HG03469 (cell line): ENCODE data around the gene DCUN1D3.
"Not testable (repeated sequence)": the region's sequence is repeated elsewhere in the genome, so short reads cannot be mapped to it uniquely, and the experiment has no call there.

ENCODE experiments used
- ATAC-seq: cut with Tn5 transposase; IDR thresholded peaks from one replicate; pipeline ENCODE4 v1.9.1; 2021; ENCODE audit warnings: mild to moderate bottlenecking, moderate library complexity, moderate number of reproducible peaks; ENCODE audit not compliant: unreplicated experiment

DCUN1D3 gene, protein sequence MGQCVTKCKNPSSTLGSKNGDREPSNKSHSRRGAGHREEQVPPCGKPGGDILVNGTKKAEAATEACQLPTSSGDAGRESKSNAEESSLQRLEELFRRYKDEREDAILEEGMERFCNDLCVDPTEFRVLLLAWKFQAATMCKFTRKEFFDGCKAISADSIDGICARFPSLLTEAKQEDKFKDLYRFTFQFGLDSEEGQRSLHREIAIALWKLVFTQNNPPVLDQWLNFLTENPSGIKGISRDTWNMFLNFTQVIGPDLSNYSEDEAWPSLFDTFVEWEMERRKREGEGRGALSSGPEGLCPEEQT

DNA sequence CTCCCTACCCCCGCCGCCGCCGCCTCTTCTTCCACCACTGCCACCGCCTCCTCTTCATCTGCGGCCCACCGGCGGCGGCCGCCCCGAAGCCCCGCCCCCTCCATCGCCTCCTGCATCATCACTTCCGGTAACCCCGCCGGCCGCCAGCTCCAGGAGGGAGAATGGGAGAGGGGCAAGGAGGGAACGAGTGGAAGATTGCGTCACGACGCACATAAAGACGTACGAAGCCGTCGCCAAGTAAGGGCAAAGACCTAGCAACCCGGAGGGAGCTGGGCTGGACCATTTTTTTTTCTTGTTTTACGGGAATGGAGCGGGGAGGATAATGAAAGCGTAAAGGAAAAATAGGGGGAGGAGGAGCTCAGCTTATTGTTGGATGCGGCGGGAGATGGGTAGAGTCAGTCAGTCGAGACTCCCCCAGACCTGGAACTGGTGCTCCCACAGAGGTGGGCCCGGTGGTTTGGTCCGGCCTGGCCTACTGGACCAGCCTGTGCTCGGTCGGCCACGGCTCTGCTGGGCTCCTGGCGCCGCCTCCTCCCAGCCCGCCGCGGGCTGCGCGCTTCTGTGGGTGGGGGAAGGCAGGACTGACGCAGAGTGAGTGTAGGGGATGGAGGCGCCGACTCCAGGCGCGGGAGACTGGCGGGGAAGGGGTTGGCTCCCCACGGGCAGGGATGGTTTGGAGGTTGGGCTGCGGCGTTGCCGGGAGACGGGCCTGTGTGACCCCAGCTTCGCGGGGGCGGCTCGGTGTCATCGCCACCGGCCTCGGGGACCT lies at the start of gene DCUN1D3, which contains the start of gene LYRM1:
DCUN1D3 (minus strand) TSS at position 60 of the 769 bp plus-strand sequence. CDS start 37,820 bp downstream, outside the sequence.
LYRM1 (plus strand) TSS at position 473 of the 769 bp plus-strand sequence. CDS start 14,785 bp downstream, outside the sequence.
- ATAC-seq = peak; percentile 53

DNA sequence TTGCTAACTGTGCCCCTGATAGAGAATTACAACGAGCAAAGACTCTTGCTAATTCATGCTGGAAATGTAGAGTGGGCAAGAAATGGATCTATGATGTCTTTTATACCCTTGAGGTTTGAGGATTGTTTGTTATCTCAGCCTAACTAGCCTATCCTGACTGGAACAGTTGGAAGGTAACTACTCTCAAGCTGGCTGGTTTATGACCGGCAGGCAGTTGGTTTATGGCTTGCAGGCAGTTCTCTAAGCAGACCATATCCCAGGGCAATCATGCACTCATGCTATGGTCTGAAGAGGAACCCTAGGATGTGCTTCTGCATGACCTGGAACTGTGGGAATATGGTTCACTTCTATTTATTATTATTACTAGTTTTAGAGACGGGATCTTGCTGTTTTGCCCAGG lies 49.5 kb upstream of the DCUN1D3 start:
- no peak for ATAC-seq

DNA sequence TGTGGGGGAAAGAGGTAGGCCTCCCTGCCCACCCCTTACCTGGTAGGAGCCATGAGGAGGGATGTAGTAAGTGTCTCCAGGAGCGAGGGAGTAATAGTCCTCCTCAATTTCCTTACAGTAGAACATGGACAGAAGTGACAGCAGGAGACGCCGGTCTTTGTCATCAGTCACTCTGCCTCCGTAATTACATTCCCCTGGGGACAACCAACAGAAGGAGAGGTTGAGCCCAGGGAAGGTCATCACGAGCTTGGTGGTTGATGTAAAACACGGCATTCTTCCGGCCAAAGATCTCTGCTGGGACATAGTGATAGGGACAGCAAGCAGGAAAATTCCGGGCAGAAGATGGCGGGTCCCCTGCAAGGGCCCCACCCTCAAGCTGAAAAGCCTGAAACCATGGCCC lies 48.3 kb upstream of the DCUN1D3 start:
- ATAC-seq = no peak

DNA sequence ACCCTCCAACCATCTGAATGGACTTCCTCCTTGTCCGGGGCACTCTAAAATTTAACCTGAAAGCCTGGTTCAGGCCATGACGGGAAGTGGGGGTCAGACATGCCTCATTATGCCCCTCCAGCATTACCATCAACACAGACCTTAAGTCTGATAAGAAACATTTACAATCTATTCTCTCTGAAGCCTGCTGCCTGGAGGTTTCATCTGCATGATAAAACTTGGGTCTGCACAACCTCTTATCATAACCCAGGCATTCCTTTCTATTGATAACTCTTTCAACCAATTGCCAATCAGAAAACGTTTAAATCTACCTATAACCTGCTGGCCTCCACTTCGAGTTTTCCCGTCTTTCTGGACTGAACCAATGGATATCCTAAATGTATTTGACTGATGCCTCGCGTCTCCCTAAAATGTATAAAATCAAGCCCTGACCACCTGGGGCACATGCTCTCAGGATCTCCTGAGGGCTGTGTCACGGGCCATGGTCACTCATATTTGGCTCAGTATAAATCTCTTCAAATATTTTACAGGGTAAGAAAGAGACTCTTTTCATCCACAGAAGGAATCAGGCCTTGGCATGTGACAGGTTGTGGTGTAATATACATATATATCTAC lies 46.0 kb upstream of the DCUN1D3 start:
- no peak for ATAC-seq

DNA sequence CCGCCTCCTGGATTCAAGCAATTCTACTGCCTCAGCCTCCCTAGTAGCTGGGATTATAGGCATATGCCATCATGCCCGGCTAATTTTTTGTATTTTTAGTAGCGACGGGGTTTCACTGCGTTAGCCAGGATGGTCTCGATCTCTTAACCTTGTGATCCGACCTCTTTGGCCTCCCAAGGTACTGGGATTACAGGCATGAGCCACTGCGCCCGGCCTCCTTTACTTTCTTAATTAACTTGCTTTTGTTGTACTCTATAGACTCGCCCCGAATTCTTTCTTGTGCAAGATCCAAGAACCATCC lies 45.4 kb upstream of the DCUN1D3 start:
- not testable (repeated sequence) for ATAC-seq

DNA sequence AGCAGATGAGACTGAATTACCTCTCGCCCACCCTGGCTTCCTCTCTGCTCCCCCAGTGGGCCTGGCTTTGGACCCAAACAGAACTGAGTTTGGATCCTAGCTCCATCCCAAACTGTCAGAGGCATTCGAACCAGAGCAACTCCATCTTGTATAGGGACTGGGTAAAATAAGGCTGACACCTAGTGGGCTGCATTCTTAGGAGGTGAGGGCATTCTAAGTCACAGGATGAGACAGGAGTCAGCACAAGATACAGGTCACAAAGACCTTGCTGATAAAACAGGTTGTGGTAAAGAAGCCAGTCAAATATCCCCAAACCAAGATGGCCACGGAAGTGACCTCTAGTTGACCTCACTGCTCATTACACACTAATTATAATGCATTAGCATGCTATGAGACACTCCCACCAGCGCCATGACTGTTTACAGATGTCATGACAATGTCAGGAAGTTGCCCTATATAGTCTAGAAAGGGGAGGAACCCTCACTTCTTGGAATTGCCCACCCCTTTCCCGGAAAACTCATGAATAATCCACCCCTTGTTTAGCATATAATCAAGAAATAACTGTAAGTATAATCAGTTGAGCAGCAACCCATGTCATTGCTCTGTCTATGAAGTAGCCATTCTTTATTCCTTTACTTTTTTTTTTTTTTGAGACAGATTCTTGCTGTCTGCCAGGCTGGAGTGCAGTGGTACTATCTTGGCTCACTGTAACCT lies 44.9 kb upstream of the DCUN1D3 start:
- no peak for ATAC-seq

DNA sequence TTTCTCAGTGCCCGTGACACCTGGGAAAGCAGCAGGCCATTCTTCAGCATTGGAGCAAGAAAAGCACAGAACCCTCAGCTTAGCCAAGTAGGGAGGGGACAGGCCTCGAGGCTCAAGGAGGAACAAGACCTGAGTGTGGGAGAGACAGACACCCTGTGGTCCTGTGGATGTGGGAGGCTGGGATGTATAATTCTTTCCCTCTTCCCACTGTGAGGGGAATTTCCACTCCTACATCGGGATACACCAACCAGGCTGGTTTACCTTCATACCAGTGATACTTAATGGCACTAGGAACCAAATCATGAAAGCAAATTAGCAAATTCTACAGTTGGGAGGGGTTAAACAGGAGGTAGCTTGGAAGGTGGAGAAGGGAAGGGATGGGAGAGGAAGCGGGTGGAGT lies 42.1 kb upstream of the DCUN1D3 start:
- no peak for ATAC-seq

DNA sequence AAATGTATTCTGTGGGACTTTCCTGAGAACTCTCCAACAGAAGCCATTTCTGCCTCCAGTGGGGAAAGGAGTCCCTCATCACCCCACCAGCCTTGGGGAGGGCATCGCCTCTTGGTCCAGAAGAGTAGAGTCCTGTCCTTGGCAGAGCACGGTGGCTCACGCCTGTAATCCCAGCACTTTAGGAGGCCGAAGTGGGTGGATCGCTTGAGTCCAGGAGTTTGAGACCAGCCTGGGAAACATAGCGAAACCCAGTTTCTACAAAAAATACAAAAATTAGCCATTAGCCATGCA lies 41.4 kb upstream of the DCUN1D3 start:
- no peak for ATAC-seq

DNA sequence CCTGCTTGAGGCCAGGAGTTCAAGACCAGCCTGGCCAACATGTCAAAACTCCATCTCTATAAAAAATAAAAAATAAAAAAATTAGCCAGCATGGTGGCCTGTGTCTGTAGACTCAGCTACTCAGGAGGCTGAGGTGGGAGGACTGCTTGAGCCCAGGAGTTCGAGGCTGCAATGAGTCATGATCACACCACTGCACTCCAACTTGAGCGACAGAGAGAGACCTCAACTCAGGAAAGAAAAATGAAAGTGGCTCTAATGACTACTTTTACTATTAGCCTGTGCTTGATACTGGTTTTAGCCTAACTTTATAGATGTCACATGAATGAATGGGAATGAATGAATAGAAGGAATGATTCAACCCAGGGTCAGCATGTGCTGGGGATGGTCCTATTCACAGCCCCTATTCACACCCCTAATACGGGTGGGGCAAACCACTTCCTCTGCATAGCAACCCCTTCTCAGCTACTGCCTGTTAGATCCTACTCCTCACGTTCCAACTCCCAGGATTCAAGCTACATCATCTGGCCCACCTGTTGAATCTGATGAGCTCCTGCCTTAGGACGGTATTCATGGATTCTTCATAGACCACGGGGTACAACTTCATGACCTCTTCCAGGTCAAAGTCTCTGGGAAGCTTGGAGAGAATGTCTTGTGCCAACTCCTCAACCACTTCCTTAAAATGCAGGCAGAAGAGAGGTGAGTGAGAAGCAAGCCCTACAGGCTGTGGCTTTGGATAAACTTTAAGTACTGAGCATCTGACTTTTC lies 40.9 kb upstream of the DCUN1D3 start:
- no peak for ATAC-seq

DNA sequence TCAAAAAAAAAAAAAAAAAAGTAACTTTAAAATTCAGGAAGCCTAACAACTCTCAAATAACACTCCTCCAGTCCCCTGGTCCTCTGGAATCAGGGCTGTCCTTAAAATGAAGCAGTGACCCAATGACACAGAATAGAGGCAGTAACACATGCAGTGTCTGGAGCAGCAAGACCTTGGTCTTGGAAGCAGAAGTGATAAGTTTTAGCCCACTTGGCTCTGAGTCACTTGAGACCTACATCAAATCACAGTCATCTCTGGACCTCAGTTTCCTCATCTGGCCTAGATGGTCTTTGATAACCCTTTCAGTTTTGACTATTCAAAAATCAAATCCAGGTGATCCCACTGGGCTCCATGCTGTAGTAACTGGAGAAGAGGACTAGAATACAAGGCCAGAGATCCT lies 39.5 kb upstream of the DCUN1D3 start:
- ATAC-seq = no peak

DNA sequence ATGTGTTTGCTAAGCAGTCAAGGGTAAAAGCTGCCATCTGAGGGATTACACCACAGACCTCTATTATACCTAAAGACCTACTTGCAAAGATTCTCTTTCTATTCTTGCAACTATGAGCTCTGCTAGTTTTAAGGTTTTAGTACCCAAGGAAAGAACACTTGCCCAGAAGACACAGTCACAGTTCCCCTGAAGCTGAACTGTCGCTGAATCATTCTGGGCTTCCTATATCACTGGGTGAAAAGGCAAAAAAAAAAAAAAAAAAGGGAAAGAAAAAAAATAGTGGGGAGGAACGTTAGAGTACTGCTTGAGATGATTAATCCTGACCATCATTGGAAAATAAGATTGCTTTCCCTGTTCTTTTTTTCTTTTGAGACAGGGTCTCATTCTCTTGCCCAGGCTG lies 38.3 kb upstream of the DCUN1D3 start:
- ATAC-seq = no peak

DNA sequence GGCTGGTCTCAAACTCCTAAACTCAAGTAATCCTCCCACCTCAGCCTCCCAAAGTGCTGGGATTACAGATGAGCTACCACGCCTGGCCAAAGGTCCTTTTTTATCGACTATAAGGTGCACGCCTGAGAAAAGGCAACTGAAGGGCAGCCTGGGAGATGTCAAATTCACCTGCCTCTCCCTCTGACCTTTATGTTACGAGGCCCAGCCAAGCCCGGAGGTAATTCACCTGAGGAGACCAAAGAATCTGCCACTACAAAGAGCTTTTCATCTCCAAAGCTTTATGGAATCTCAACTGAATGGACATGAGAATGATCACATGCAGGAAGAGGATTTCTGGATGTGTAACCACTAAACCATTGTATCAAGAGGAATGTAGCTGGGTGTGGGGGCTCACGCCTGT lies 37.6 kb upstream of the DCUN1D3 start:
- no peak for ATAC-seq

DNA sequence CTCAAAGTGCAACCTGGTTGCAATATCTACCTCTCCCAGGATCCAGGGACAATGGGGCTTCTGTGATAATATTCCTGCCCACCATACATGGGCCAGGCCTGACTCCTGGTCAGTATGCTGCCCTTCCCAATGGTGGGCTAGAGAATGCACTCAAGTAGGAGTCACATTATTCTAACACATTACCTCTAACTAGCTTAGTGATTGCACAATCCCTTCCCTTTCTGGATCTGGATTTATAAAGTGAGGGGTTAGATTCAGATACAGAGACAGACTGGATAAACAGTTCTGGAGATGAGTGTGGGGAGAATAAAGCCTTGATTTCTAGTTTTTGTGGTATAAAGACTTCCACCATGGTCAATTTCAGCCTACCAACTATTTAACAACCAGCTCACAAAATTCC lies 33.4 kb upstream of the DCUN1D3 start:
- no peak for ATAC-seq

DNA sequence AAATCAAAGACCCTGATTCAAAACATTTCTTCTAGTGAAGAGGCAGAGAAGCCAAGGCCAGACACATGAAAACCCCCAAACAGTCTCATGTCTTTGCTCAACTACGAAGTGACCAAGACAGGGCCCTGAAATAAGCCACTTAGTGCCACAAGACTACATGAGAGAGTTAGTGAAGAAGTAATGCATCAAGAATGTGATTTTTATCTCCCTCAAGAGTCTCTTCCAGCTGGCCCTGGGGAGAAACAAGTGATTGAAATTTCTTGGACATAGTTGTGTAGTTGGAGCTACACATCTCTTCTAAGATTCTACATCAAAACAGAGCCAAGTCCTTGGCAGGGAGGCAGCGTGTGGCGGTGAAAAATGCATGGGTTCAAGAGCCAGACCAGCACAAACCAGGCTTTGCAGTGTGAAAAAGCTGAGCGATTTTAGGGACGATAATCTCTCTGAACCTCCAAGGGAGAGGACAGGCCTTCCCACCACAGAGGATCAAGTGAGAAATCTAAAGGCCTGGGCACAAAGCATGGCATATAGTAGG lies 31.0 kb upstream of the DCUN1D3 start:
- no peak for ATAC-seq

DNA sequence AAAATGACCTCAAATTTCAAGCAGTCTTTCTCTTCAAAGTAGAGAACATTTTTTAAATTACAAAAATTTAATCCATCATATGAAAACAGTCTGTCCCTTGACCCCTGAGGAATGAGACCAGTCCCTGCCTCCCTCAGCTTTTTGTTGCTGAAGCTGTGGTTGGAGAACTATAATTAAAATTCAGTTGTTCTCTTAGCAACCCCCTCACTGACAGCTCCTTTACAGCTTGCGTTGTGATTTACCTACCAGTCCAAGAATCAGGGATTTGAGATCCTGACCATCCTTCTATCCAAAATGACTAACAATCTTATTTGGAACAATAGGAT lies 30.2 kb upstream of the DCUN1D3 start:
- no peak for ATAC-seq

DNA sequence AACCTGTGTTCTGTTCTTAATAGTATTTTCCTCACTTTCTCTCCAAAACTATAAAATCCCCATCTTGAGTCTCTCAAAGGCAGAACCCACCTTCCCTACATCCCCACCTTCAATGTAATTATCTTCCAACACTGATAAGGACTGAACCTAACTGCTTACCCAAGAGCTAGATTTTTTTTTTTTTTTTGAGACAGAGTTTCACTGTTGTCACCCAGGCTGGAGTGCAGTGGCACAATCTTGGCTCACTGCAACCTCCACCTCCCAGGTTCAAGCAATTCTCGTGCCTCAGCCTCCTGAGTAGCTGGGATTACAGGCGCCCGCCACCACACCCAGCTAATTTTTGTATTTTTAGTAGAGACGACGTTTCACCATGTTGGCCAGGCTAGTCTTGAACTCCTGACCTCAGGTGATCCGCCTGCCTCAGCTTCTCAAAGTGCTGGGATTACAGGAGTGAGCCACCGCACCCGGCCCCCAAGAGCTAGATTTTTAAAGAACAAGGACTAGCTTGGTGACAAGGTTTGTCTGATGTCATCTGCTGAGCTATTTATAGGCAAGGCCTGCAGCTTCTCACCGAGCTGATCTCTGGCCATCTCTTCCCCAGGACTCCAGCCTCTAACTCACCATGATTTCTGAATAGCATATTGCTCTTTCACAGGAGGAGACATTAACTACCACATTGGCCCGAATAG lies 29.7 kb upstream of the DCUN1D3 start:
- ATAC-seq = not testable (repeated sequence)

DNA sequence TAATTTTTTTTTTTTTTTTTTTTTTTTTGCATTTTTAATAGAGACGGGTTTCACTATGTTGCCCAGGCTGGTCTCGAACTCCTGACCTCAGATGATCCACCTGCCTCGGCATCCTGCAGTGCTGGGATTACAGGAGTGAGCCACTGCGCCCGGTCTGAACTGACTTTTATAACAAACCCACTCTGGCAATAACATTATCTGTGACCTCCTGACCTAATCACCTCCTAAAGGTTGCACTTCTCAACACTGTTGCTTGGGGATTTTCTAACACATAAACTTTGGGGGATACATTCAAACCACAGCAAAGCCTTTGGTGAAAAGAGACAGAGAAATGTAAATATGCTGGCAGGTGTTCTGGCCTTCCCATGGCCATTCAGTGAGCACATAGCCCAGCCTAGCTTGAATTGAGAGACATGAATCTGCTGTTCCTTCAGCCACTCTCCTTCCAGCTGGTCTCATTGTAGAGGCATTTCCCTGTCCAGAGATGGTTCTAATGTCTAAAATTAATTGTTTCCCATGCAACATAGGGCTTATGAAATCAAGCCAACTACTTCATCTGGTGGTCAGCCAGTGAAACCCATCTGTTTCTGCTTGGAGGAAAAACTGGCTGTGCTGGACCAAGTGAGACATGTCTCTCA lies 28.7 kb upstream of the DCUN1D3 start:
- no peak for ATAC-seq

DNA sequence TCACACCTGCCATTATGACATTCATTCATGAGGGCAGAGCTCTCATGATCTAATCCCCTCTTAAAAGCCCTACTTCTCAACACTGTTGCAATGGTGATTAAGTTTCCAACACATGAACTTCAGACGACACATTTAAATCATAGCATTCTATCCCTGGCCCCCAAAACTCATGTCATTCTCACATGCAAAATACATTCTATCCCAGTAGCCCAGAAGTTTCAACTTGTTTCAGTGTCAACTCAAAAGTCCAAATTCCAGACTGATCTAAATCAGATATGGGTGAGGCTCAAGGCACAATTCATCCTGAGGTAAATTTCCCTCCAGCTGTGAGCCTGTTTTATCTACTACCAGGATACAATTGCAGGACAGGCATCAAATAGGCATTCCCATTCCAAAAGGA lies 25.6 kb upstream of the DCUN1D3 start:
- ATAC-seq = no peak

DNA sequence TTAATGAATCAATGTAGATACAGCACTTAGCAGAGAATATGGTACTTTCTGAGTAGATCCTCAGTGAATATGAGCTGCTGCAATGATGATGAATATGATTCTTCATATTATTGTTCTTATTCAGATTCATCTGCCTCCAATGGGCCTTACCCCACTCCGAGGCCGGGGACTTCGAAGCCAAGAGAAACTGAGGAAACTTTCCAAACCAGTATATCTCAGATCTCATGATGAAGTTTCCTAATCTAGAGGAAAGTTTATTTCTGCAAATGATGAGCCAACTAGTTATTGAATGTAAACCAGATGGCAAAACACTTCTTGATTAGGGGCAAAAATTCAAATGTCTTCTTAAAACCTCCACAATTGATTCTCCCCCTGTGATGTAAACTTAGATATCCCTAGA lies 23.7 kb upstream of the DCUN1D3 start:
- ATAC-seq = no peak

DNA sequence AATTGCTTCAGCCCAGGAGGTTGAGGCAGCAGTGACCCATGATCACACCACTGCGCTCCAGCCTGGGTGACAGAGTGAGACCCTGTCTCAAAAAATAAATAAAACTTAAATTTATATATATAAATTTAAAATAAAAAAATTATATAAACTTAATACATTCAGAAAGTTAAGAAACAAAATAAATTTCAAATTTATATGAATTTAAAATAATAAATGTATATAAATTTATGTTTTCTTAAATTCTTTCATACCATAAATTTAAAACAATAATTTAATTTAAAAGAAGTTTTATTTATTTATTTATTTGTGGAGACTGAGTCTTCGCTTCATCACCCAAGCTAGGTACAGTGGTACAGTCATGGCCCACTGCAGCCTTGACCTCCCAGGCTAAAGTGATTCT lies 20.6 kb upstream of the DCUN1D3 start:
- ATAC-seq = no peak
